ENCODE results near the gene AIG1.

Gene AIG1

GRCh38 chr6:143197377-143197776 lies 136.7 kb downstream of the AIG1 start:
- DNase-seq (ENCODE audit: low read depth) = no peak

GRCh38 chr6:143198312-143198711 lies 137.6 kb downstream of the AIG1 start:
- DNase-seq (ENCODE audit: low read depth) = no peak

GRCh38 chr6:143199291-143199690 lies 138.6 kb downstream of the AIG1 start:
- DNase-seq (ENCODE audit: low read depth) = no peak

GRCh38 chr6:143200167-143200770 lies 139.6 kb downstream of the AIG1 start:
- no peak for DNase-seq (ENCODE audit: low read depth)

GRCh38 chr6:143204045-143204444 lies 143.4 kb downstream of the AIG1 start:
- no peak for DNase-seq (ENCODE audit: low read depth)

- no peak for DNase-seq (ENCODE audit: low read depth)
Observed at GRCh38 chr6:143205131-143205535, 144.4 kb downstream of the AIG1 start.

- DNase-seq (ENCODE audit: low read depth) = no peak
Observed at GRCh38 chr6:143205585-143205984, 144.9 kb downstream of the AIG1 start.

GRCh38 chr6:143205991-143206390 lies 145.3 kb downstream of the AIG1 start:
- DNase-seq (ENCODE audit: low read depth) = no peak

GRCh38 chr6:143206550-143206949 lies 145.9 kb downstream of the AIG1 start:
- no peak for DNase-seq (ENCODE audit: low read depth)

GRCh38 chr6:143210420-143210819 lies 149.7 kb downstream of the AIG1 start:
- DNase-seq (ENCODE audit: low read depth) = no peak

GRCh38 chr6:143213859-143214376 lies 153.2 kb downstream of the AIG1 start:
- no peak for DNase-seq (ENCODE audit: low read depth)

GRCh38 chr6:143215363-143215762 lies 154.7 kb downstream of the AIG1 start:
- no peak for DNase-seq (ENCODE audit: low read depth)

- DNase-seq (ENCODE audit: low read depth) = no peak
Observed at GRCh38 chr6:143215771-143216170, 155.1 kb downstream of the AIG1 start.

GRCh38 chr6:143218233-143218632 lies 157.5 kb downstream of the AIG1 start:
- DNase-seq (ENCODE audit: low read depth) = no peak

GRCh38 chr6:143221698-143222097 lies 161.0 kb downstream of the AIG1 start:
- no peak for DNase-seq (ENCODE audit: low read depth)

- DNase-seq (ENCODE audit: low read depth) = no peak
Observed at GRCh38 chr6:143222310-143222709, 161.6 kb downstream of the AIG1 start.

- DNase-seq (ENCODE audit: low read depth) = no peak
Observed at GRCh38 chr6:143222801-143223231, 162.1 kb downstream of the AIG1 start.

- DNase-seq (ENCODE audit: low read depth) = no peak
Observed at GRCh38 chr6:143223895-143224294, 163.2 kb downstream of the AIG1 start.

GRCh38 chr6:143224516-143224915 lies 163.8 kb downstream of the AIG1 start:
- no peak for DNase-seq (ENCODE audit: low read depth)

GRCh38 chr6:143225929-143226328 lies 165.2 kb downstream of the AIG1 start:
- DNase-seq (ENCODE audit: low read depth) = no peak

GRCh38 chr6:143227675-143228074 lies 167.0 kb downstream of the AIG1 start:
- DNase-seq (ENCODE audit: low read depth) = no peak

GRCh38 chr6:143229400-143229799 lies 168.7 kb downstream of the AIG1 start:
- DNase-seq (ENCODE audit: low read depth) = no peak

GRCh38 chr6:143232849-143233248 lies 172.2 kb downstream of the AIG1 start:
- no peak for DNase-seq (ENCODE audit: low read depth)

GRCh38 chr6:143233554-143234285 lies 173.0 kb downstream of the AIG1 start:
- no peak for DNase-seq (ENCODE audit: low read depth)
